DMS79 treated with DMSO at 0.1 percent for 48 hours (cell line): ENCODE measurements around the gene CCNC.

Experiments used
- DNase-seq: peaks from one replicate; lab custom pipeline; 2025; lab: John Stamatoyannopoulos, UW

CCNC gene

GRCh38 chr6:99548706-99549105 is 19.8 kb downstream of the CCNC start:
- DNase-seq = no peak

GRCh38 chr6:99547526-99547925 is 20.9 kb downstream of the CCNC start:
- DNase-seq = no peak

- no peak for DNase-seq
Observed at GRCh38 chr6:99545442-99545841, 23.0 kb downstream of the CCNC start.

GRCh38 chr6:99543968-99544367 is 24.5 kb downstream of the CCNC start:
- no peak for DNase-seq

- no peak for DNase-seq
Observed at GRCh38 chr6:99530627-99531026, 37.8 kb downstream of the CCNC start.

GRCh38 chr6:99522531-99522930 is 45.9 kb downstream of the CCNC start:
- DNase-seq = no peak

GRCh38 chr6:99521633-99522151 is 46.8 kb downstream of the CCNC start:
- peak; percentile 49 for DNase-seq

- peak; percentile 69 for DNase-seq
Observed at GRCh38 chr6:99520855-99521632, 47.4 kb downstream of the CCNC start.

GRCh38 chr6:99519446-99519845 is 49.0 kb downstream of the CCNC start:
- no peak for DNase-seq

GRCh38 chr6:99514089-99514488 is 54.4 kb downstream of the CCNC start:
- DNase-seq = no peak

- no peak for DNase-seq
Observed at GRCh38 chr6:99512033-99512432, 56.4 kb downstream of the CCNC start.

- no peak for DNase-seq
Observed at GRCh38 chr6:99507648-99508047, 60.8 kb downstream of the CCNC start.

- no peak for DNase-seq
Observed at GRCh38 chr6:99501762-99502161, 66.7 kb downstream of the CCNC start.

GRCh38 chr6:99498421-99498820 is 70.0 kb downstream of the CCNC start:
- peak; percentile 9 for DNase-seq

GRCh38 chr6:99495466-99495865 is 73.0 kb downstream of the CCNC start:
- DNase-seq = no peak
